HPDE6-E6E7 (cell line): ENCODE measurements around the gene TSSK1B.
"Not testable (repeated sequence)": the region's sequence is repeated elsewhere in the genome, so short reads cannot be mapped to it uniquely, and the experiment has no call there.

Experiments
- DNase-seq: peaks from one replicate; pipeline ENCODE4 v3.0.0; 2011; ENCODE audit warnings: missing footprints; ENCODE audit errors: extremely low spot score

Gene TSSK1B

DNA sequence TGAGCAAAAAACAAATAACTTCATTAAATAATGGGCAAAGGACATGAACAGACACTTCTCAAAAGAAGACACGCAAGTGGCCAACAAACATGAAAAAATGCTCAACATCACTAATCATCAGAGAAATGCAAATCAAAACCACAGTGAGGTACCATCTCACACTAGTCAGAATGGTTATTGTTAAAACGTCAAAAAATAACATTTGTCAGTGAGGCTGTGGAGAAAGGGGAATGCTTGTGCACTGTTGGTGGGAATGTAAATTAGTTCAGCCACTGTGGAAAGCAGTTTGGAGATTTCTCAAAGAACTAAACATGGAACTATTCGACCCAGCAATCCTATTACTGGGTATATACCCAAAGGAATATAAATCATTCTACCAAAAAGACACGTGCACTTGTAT, 36.8 kb downstream of the TSSK1B start:
- not testable (repeated sequence) for DNase-seq

DNA sequence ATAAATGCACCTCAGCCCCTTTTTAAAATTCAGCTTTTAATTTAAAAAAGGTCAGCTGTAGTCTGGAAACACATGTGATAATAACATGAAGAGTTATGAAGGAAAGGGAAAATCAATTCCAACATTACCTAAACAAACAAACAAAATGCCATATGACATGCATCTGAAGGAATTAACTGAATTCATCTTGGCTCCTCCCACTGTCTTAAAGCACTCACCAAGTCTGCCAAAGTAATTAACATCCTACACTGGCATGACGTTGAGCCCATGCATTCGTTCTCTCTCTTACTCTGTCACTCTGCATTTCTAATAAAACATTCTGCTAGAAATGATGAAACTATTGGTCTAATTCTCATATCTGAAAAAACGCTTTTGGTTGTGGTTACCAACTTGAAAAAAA, 37.7 kb downstream of the TSSK1B start:
- DNase-seq, result no peak

DNA sequence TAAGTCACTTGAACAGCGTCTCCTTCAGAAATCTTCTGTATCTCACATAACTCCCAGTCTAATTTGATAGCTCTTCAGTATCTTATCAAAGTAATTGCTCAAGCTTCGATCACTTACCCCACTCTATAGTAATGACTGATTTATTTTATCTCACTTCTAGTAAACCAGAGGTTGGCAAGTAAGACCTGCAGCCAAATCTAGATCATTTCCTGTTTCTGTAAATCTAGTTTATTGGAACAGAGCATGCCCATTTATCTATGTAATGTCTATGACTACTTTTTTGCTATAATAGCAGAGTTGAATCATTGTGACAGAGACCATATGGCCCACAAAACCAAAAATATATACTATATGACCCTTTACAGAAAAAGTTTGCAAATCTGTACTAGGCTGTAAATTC, 40.1 kb downstream of the TSSK1B start:
- DNase-seq, result no peak

DNA sequence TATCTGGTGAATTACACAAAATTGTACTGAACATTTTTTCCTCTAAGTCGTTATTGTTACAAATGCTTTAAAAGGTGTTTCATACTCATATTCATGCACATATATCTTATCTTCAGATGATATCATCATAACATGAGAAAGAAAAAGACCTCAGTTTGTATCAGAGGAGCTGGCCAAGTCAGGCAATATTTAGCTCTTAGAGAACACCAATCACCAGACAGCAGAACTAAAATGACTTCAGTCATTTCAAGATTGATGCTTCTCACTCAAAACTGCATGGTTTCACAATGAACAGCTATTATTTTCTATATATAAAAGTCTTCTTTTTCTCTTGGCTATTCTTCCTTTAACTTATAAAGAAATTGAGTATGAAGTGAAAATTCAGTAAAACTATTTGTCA, 44.6 kb downstream of the TSSK1B start:
- DNase-seq, result no peak

DNA sequence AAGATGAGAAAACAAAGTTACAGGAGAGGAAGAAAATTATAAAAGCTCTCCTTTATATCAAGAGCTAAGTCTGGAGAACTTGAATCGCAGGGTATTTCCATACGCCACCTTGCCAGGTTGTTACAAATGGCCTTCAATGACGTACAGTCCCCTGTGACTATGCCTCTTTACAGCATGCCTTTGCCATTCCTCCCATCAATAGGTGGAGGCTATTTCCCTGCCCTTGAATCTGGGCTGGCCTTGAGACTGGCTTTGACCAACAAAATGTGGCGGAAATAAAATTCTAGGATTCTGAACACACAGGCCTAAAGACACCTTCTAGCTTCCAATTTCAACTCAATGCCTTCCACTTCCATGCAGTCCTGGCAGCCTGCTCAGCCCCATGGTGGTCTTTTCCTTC, 45.7 kb downstream of the TSSK1B start:
- no peak for DNase-seq

DNA sequence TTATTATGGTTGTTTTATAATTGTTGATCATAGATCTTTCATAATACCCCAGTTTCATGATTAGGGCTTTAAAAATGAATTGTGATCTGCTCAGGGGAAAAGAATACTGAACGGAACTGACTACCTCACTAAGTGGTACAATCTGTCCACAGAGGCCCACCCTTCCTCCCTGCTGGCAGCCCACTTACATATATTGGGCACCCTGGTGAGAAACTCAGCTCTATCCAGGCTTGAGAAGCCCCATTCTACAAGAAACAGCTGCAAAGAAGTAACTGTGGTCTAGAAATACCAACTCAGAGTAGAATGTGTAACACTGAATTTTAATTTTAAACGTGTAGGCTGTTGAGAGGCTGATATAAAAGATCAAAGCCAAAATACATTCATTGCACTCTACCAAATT, 46.9 kb downstream of the TSSK1B start:
- no peak for DNase-seq

DNA sequence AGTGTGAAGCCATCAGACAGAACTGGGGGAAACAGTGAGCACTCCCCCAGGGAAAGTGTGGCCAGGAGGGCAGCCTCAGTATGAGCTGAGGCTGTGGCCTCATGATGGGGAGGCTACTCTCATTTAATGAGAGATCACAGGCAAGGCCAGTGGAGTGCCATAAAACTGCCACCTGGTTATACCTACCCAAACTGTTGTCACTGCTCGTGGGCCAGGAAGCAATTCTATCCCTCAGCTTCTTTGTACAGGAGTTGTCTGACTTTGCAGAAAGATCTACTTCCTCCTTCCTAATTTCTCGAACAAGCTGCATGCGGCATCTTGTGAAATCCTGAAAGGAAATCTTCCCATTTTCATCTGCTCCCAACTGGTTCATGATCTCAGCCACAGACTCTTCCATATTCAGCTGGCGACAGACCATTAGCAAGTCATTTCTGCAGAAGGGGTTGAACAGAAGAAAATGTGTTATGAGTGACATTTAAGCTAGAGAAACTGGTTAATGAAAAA, 50.0 kb downstream of the TSSK1B start:
- no peak for DNase-seq

DNA sequence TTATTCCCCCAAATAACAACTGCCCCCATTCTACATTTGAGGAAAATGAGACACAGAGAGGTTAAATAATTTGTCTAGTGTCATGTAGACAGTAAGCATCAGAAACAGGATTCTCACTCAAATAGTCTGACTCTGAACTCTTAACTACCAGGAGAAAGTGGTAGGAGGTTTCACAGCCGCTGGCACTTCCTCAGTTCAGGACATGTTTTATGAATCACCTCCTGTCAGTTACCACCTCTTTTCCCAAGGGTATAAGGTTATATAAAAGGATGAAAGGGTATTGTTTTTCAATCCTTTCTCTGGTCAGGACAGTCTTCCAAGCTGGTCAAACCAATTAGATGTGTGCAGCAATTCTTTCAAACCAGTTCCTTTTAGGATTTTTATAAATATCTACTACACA, 52.1 kb downstream of the TSSK1B start:
- DNase-seq, result peak; percentile 80
